WTC11 (cell line): ENCODE results near the gene SYT9. TPM values are rescaled to one million over a fixed set of nuclear protein-coding genes. Genes with fewer than 3 reads are reported as not detected.

Experiments used
- ATAC-seq: fragments of 200-7000 bp; cut with Tn5 transposase; 2 replicates; pipeline ENCODE4 v1.10.0; 2021; ENCODE audit warnings: mild to moderate bottlenecking, moderate library complexity
- CTCF ChIA-PET: fragments of 300-600 bp; sonication (Branson Sonifier 250); formaldehyde crosslinking; loops from one replicate; lab custom pipeline; 2021; ENCODE audit warnings: antibody characterized with exemption; lab: Charles Lee
- POLR2A ChIA-PET: fragments of 350-600 bp; sonication (Branson Sonifier 250); formaldehyde crosslinking; loops from one replicate; lab custom pipeline; 2021; ENCODE audit warnings: antibody characterized with exemption; lab: Charles Lee
- DNase-seq: peaks from one replicate; pipeline ENCODE4 v3.0.0; 2021; ENCODE audit warnings: low spot score
- H3K27ac Mint-ChIP-seq: 2 replicates; pipeline ENCODE4 v1.8.0; 2021; ENCODE audit warnings: mixed read lengths
- H3K27me3 Mint-ChIP-seq: 2 replicates; pipeline ENCODE4 v1.8.0; 2021; ENCODE audit warnings: low read depth, mild to moderate bottlenecking, moderate library complexity, mixed read lengths
- H3K36me3 Mint-ChIP-seq: 2 replicates; pipeline ENCODE4 v1.8.0; 2021; ENCODE audit warnings: mixed read lengths
- H3K4me1 Mint-ChIP-seq: 2 replicates; pipeline ENCODE4 v1.8.0; 2022; ENCODE audit warnings: mixed read lengths
- H3K4me3 Mint-ChIP-seq: 2 replicates; pipeline ENCODE4 v1.8.0; 2021; ENCODE audit warnings: mild to moderate bottlenecking, moderate library complexity, mixed read lengths
- H3K9me3 Mint-ChIP-seq: 2 replicates; pipeline ENCODE4 v1.8.0; 2021; ENCODE audit warnings: mixed read lengths
- ATF1 ChIP-seq: sonication (generic); formaldehyde crosslinking; IDR thresholded peaks from 2 replicates; pipeline ENCODE4 v1.8.1; 2023; ENCODE audit warnings: mild to moderate bottlenecking, moderate library complexity, missing genetic modification reagents
- EMX1 ChIP-seq: fragments of 250-450 bp; sonication (Bioruptor Pico); IDR thresholded peaks from 2 replicates; pipeline ENCODE4 v1.8.0; 2021; ENCODE audit warnings: mild to moderate bottlenecking
- FOXJ3 ChIP-seq: sonication (generic); formaldehyde crosslinking; IDR thresholded peaks from 2 replicates; pipeline ENCODE4 v1.9.0; 2021; ENCODE audit warnings: missing genetic modification reagents, mild to moderate bottlenecking, borderline replicate concordance
- GABPB1 ChIP-seq: sonication (generic); formaldehyde crosslinking; IDR thresholded peaks from 2 replicates; pipeline ENCODE4 v1.8.1; 2023; ENCODE audit warnings: mild to moderate bottlenecking, missing genetic modification reagents
- GTF2I ChIP-seq: fragments of 250-450 bp; sonication (Bioruptor Pico); conservative IDR thresholded peaks from 2 replicates; pipeline ENCODE4 v1.4.0; 2021; ENCODE audit warnings: mild to moderate bottlenecking
- JUN ChIP-seq: sonication (generic); formaldehyde crosslinking; IDR thresholded peaks from 2 replicates; pipeline ENCODE4 v1.8.0; 2023; ENCODE audit warnings: mild to moderate bottlenecking, missing genetic modification reagents
- MXD4 ChIP-seq: fragments of 250-450 bp; sonication (Bioruptor Pico); IDR thresholded peaks from 2 replicates; pipeline ENCODE4 v1.8.0; 2021; ENCODE audit warnings: mild to moderate bottlenecking, moderate library complexity, borderline replicate concordance
- NFATC4 ChIP-seq: fragments of 250-450 bp; sonication (Bioruptor Pico); IDR thresholded peaks from 2 replicates; pipeline ENCODE4 v1.9.0; 2021; ENCODE audit warnings: mild to moderate bottlenecking
- NR3C1 ChIP-seq: sonication (generic); formaldehyde crosslinking; conservative IDR thresholded peaks from 2 replicates; pipeline ENCODE4 v1.8.1; 2023; ENCODE audit warnings: low read depth, mild to moderate bottlenecking, missing genetic modification reagents
- PRRX2 ChIP-seq: fragments of 250-450 bp; sonication (Bioruptor Pico); IDR thresholded peaks from 2 replicates; pipeline ENCODE4 v1.8.0; 2021; ENCODE audit warnings: mild to moderate bottlenecking
- RORB ChIP-seq: fragments of 250-450 bp; sonication (Bioruptor Pico); IDR thresholded peaks from 2 replicates; pipeline ENCODE4 v1.9.0; 2021; ENCODE audit warnings: mild to moderate bottlenecking
- total RNA-seq: library from RNA; stranded (reverse); gene quantifications from 3 replicates; pipeline ENCODE4 v1.2.3, GENCODE V29; 2021
- TF ChIP-seq, protein P1 (sequence below): sonication (generic); formaldehyde crosslinking; IDR thresholded peaks from 2 replicates; pipeline ENCODE4 v1.8.0; 2022; ENCODE audit warnings: missing genetic modification reagents
- TF ChIP-seq, protein P2 (sequence below): fragments of 250-450 bp; sonication (Bioruptor Pico); conservative IDR thresholded peaks from 2 replicates; pipeline ENCODE4 v1.9.0; 2021; ENCODE audit warnings: mild to moderate bottlenecking
- TF ChIP-seq, protein P3 (sequence below): sonication (generic); formaldehyde crosslinking; IDR thresholded peaks from 2 replicates; pipeline ENCODE4 v1.8.1; 2023; ENCODE audit warnings: mild to moderate bottlenecking, missing genetic modification reagents, borderline replicate concordance
- TF ChIP-seq, protein P4 (sequence below): sonication (generic); formaldehyde crosslinking; conservative IDR thresholded peaks from 2 replicates; pipeline ENCODE4 v1.8.1; 2022; ENCODE audit warnings: mild to moderate bottlenecking, missing genetic modification reagents

The SYT9 gene
- total RNA-seq, 1 experiment from 2014 or later: 1.3 TPM

DNA sequence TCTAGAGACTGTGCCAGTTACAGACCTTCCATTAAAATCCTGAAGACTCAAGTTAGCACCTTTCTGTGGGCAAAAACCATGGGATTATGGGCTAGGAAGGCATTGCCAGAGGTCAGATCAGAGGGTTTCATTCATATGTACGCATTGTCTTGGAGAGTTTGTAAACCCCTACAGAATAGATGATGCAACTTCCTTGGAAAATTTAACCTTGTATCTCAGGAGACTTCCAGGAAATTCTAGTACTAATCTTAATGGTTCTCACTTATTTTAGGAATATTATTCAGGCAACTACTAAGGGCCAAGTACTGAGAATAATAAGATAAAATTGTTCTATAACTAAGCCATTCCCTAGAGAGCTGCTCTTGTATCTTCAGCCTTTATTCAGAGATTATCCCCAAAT lies 240.5 kb downstream of the SYT9 start (continued):
- TF ChIP-seq, protein P1, sequence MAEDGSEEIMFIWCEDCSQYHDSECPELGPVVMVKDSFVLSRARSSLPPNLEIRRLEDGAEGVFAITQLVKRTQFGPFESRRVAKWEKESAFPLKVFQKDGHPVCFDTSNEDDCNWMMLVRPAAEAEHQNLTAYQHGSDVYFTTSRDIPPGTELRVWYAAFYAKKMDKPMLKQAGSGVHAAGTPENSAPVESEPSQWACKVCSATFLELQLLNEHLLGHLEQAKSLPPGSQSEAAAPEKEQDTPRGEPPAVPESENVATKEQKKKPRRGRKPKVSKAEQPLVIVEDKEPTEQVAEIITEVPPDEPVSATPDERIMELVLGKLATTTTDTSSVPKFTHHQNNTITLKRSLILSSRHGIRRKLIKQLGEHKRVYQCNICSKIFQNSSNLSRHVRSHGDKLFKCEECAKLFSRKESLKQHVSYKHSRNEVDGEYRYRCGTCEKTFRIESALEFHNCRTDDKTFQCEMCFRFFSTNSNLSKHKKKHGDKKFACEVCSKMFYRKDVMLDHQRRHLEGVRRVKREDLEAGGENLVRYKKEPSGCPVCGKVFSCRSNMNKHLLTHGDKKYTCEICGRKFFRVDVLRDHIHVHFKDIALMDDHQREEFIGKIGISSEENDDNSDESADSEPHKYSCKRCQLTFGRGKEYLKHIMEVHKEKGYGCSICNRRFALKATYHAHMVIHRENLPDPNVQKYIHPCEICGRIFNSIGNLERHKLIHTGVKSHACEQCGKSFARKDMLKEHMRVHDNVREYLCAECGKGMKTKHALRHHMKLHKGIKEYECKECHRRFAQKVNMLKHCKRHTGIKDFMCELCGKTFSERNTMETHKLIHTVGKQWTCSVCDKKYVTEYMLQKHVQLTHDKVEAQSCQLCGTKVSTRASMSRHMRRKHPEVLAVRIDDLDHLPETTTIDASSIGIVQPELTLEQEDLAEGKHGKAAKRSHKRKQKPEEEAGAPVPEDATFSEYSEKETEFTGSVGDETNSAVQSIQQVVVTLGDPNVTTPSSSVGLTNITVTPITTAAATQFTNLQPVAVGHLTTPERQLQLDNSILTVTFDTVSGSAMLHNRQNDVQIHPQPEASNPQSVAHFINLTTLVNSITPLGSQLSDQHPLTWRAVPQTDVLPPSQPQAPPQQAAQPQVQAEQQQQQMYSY (CRISPR knock-in tag): no peak

DNA sequence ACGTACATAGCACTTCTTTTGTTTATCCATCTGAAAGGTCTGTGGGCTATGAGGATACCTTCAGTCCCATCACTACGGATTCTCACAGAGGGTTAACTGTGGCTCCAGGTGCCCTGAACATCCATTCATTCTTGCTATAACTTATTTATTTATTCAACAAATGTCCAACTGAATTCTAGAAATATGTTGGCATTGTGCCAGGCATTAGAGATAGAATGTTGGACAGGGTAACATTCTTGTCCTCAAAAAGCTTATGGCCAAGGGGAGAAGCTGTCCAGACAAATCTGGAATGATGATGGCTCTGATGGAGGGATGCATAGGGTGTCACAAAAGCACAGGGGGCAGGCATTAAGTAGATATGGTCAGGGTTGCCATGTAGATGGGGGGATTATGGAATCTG lies 242.0 kb downstream of the SYT9 start:
- no peak overlapping the region for H3K4me3 Mint-ChIP-seq
- 0 out of 2 replicates have a peak, but pooled peaks cover 4% of the 10 kb centered on the region for H3K9me3 Mint-ChIP-seq
- no peak for TF ChIP-seq EMX1 (CRISPR knock-in tag)
- no peak for TF ChIP-seq GTF2I (CRISPR knock-in tag)
- TF ChIP-seq, protein P2, sequence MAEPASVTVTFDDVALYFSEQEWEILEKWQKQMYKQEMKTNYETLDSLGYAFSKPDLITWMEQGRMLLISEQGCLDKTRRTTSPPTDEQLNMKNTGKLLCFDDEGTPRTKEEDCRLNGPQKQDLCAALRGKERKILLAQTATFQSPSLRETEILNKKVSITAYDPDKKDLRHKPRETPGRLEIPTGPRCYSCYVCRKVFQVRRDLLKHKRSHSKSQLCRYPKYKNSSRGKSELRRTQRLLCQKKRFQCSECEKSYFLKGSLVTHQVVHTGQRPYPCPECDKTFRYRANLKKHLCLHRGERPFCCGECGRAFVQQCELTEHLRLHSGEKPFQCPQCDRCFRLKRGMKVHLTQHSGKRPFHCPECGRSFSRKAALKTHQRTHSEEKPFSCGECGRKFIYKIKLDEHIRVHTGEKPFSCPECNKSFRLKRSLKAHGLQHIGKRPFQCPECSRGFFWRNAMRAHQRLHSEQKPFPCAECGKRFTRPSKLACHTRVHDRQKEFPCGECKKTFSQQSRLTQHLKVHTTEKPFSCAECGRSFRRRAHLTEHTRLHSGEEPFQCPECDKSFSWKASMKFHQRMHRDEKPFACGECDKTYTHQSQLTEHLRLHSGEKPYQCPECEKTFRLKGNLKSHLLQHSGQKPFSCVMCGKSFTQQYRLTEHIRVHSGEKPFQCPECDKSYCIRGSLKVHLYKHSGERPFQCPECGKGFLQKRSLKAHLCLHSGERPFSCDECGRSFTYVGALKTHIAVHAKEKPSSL (CRISPR knock-in tag): no peak
- no peak for TF ChIP-seq MXD4
- TF ChIP-seq NR3C1 (CRISPR knock-in tag): no peak
- TF ChIP-seq RORB (CRISPR knock-in tag): no peak
- TF ChIP-seq FOXJ3 (CRISPR knock-in tag): no peak
- no peak for TF ChIP-seq NFATC4 (CRISPR knock-in tag)
- no peak for TF ChIP-seq GABPB1 (CRISPR knock-in tag)
- no peak for TF ChIP-seq JUN (CRISPR knock-in tag)
- no peak for TF ChIP-seq ATF1 (CRISPR knock-in tag)
- TF ChIP-seq, protein P3, sequence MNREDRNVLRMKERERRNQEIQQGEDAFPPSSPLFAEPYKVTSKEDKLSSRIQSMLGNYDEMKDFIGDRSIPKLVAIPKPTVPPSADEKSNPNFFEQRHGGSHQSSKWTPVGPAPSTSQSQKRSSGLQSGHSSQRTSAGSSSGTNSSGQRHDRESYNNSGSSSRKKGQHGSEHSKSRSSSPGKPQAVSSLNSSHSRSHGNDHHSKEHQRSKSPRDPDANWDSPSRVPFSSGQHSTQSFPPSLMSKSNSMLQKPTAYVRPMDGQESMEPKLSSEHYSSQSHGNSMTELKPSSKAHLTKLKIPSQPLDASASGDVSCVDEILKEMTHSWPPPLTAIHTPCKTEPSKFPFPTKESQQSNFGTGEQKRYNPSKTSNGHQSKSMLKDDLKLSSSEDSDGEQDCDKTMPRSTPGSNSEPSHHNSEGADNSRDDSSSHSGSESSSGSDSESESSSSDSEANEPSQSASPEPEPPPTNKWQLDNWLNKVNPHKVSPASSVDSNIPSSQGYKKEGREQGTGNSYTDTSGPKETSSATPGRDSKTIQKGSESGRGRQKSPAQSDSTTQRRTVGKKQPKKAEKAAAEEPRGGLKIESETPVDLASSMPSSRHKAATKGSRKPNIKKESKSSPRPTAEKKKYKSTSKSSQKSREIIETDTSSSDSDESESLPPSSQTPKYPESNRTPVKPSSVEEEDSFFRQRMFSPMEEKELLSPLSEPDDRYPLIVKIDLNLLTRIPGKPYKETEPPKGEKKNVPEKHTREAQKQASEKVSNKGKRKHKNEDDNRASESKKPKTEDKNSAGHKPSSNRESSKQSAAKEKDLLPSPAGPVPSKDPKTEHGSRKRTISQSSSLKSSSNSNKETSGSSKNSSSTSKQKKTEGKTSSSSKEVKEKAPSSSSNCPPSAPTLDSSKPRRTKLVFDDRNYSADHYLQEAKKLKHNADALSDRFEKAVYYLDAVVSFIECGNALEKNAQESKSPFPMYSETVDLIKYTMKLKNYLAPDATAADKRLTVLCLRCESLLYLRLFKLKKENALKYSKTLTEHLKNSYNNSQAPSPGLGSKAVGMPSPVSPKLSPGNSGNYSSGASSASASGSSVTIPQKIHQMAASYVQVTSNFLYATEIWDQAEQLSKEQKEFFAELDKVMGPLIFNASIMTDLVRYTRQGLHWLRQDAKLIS (CRISPR knock-in tag): no peak
- H3K27me3 Mint-ChIP-seq: no peaks in the 10 kb centered on the region
- no peaks in the 10 kb centered on the region for H3K36me3 Mint-ChIP-seq
- ChIA-PET POLR2A (no interaction called here), CTCF (interaction anchor here (1.1 kb wide), 1 partner anchor 78 kb away, joined by 3 read pairs; no protein-coding TSS in a partner anchor)
- peaks cover 33% of the 10 kb centered on the region for H3K4me1 Mint-ChIP-seq
- H3K27ac Mint-ChIP-seq: no peak overlapping the region
- DNase-seq (no peak), ATAC-seq (no peak)

DNA sequence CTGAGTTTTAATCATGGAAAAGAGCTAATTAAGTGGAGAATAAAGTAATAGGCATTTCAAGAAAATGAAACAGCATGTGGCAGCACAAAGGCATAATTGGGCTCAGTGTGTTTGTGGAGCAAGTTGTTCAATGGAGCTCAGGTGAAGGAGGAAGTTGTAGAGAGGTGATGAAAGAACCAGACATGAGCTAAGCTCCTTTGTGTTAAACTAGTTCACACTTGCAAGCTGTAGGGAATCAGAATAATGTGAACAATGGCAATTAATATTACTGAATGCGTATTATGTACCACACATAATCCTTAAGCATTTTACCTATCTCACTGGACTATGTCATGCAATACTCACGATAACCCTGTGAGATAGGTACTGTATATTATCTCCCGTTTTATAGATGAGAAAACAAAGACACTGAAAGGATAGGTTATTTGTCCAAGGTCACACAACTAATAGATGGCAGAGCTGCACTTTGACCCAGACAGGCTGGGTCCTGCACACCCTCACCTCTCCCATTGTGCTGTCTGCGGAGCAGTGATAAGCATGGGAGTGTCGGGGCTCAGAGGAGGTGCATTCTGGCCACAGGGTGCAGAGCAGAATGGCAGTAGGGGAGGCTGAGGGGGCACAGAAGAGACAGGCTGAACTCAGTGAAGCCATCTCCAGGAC lies 242.5 kb downstream of the SYT9 start:
- no peak for ATAC-seq
- no peak for TF ChIP-seq PRRX2 (CRISPR knock-in tag)
- TF ChIP-seq, protein P4, sequence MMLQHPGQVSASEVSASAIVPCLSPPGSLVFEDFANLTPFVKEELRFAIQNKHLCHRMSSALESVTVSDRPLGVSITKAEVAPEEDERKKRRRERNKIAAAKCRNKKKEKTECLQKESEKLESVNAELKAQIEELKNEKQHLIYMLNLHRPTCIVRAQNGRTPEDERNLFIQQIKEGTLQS (CRISPR knock-in tag): no peak
- TF ChIP-seq, all 79 proteins: peak for 0
- ChIA-PET CTCF (interaction anchor here (1.1 kb wide), 1 partner anchor 77 kb away, joined by 3 read pairs; no protein-coding TSS in a partner anchor), POLR2A (no interaction called here)
- no peak for DNase-seq
- Mint-ChIP-seq H3K27ac (no peak overlapping the region), H3K4me1 (peaks cover 33% of the 10 kb centered on the region), H3K9me3 (0 out of 2 replicates have a peak, but pooled peaks cover 3% of the 10 kb centered on the region), H3K4me3 (no peak overlapping the region), H3K27me3 (no peaks in the 10 kb centered on the region), H3K36me3 (no peaks in the 10 kb centered on the region)
